Measurements from ENCODE around the gene ATP8B3. TPM values are rescaled to one million over a fixed set of nuclear protein-coding genes. Genes with fewer than 3 reads are reported as not detected.

Gene ATP8B3
- total RNA-seq, 4 donors from 2014 or later, result 1.3 to 2.0 (median 1.6) TPM; not detected in 1

- no peak for TF ChIP-seq CTCF (IDR thresholded peaks at IDR 0.05)
- TF ChIP-seq POLR2A (IDR thresholded peaks at IDR 0.05), result no peak
- H3K27me3 ChIP-seq, result peaks cover 43% of the 10 kb centered on the region
- no peak overlapping the region for H3K4me3 ChIP-seq (replicated peaks in 1 of 3)
- H3K27ac ChIP-seq, result no peak overlapping the region
- 7% methylated on average over 11 to 15 of the region's 22 CpGs for WGBS, 2 donors
- intact Hi-C loops (cut with DNase I), result no loop called here
- no peaks in the 10 kb centered on the region for H3K36me3 ChIP-seq
- peaks cover 9 to 40% of the 10 kb centered on the region in 2 donors for H3K4me1 ChIP-seq
- H3K9me3 ChIP-seq, result no peaks in the 10 kb centered on the region
- no peak for DNase-seq
Measured at GRCh38 chr19:1747285-1748114, 64.6 kb downstream of the ATP8B3 start.

GRCh38 chr19:1746401-1747284 lies 65.4 kb downstream of the ATP8B3 start:
- Histone ChIP-seq H3K4me3 (replicated peaks in 1 of 3) (no peak overlapping the region), H3K27ac (no peak overlapping the region), H3K36me3 (no peaks in the 10 kb centered on the region), H3K27me3 (peaks cover 41% of the 10 kb centered on the region), H3K9me3 (no peaks in the 10 kb centered on the region), H3K4me1 (peaks cover 9 to 40% of the 10 kb centered on the region in 2 donors)
- TF ChIP-seq CTCF (IDR thresholded peaks at IDR 0.05) (no peak), POLR2A (IDR thresholded peaks at IDR 0.05) (no peak)
- DNase-seq, result no peak
- 5 to 6% methylated on average over 14 to 23 of the region's 31 CpGs for WGBS, 2 donors
- intact Hi-C loops (cut with DNase I), result no loop called here

DNA sequence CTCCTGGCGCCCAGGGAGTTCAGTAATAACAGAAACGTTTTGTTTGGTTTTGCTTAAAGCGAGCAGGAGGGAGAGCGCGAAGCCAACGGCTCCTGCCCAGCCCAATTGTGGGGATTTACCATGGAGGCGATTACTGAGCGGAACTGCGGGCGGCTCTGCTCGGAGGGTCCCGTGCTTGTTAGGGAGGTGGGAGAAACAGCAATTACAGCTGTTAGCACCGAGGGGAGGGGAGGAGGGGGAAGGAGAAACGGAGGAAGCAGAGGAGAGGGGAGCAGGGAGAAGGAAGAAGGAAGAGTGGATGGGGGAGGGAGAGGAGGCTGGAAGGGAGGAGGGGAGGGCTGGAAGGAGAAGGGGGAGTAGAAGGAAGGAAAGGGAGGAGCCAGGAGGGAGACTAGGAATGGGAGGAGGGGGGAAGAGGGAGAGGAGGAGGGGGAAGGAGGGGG lies 66.5 kb downstream of the ATP8B3 start:
- no peak for DNase-seq
- intact Hi-C loops (cut with DNase I), result no loop called here
- TF ChIP-seq POLR2A (IDR thresholded peaks at IDR 0.05), result no peak
- TF ChIP-seq CTCF (IDR thresholded peaks at IDR 0.05), result no peak
- no peak overlapping the region for H3K4me3 ChIP-seq (replicated peaks in 1 of 3)
- peaks cover 9 to 40% of the 10 kb centered on the region in 2 donors for H3K4me1 ChIP-seq
- no peaks in the 10 kb centered on the region for H3K9me3 ChIP-seq
- H3K27me3 ChIP-seq, result peaks cover 30% of the 10 kb centered on the region
- H3K27ac ChIP-seq, result no peak overlapping the region
- H3K36me3 ChIP-seq, result no peaks in the 10 kb centered on the region
- WGBS, 2 donors, result 2% methylated on average over 14 of the region's 14 CpGs

DNA sequence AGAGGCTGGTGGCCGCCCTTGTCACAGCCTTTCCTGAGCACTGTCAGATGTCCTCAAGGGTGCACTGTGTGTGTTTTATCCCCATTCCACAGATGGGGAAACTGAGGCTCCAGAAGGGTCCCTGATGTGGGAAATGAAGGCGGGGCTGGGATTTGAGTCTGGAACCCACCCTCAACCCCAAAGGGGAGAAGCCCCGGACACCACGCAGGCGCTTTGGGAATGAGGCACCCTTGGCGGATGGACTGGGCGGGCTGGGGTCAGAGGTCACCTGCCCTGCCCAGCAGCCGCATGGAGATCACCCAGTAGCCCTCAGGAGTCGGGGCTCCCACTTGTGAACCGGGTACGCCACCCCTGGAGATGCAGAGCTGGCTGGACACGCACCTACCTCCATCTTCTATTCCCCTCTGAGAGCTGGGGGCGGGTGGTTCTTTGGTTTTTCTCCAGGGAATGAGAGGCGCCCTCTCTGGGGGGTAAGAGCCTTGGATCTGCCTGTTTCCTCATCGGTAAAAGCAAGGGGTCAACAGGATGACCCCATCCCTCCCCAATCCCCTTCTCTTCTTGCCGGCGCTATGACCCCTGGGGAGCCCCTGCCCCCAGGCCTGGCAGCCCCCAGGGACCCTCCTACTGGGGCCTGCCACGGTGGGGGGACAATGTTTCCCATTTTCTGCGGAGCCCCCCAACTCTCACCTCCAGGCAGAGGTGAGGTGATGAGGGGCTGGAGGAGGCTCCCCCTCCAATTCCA lies 67.1 kb downstream of the ATP8B3 start:
- intact Hi-C loops (cut with DNase I), result no loop called here
- Histone ChIP-seq H3K4me1 (peaks cover 9 to 37% of the 10 kb centered on the region in 2 donors), H3K36me3 (no peaks in the 10 kb centered on the region), H3K27ac (no peak overlapping the region), H3K4me3 (replicated peaks in 1 of 3) (no peak overlapping the region), H3K27me3 (peaks cover 25% of the 10 kb centered on the region), H3K9me3 (no peaks in the 10 kb centered on the region)
- TF ChIP-seq POLR2A (IDR thresholded peaks at IDR 0.05) (no peak), CTCF (IDR thresholded peaks at IDR 0.05) (no peak)
- no peak for DNase-seq
- 3 to 15% methylated on average over 10 to 14 of the region's 19 CpGs for WGBS, 2 donors
